H9 (cell line): Measurements from ENCODE around the gene SMLR1. TPM values are rescaled to one million over a fixed set of nuclear protein-coding genes. Genes with fewer than 3 reads are reported as not detected.

Experiments
- DNase-seq: peaks from one replicate; pipeline ENCODE4 v3.0.0-alpha.2; 2017
- H2AFZ ChIP-seq: one replicate; pipeline ENCODE4 v1.6.1; 2013; ENCODE audit warnings: mild to moderate bottlenecking, low read length, control low read depth, moderate library complexity
- H2AK5ac ChIP-seq: 2 replicates; pipeline ENCODE4 v1.6.1; 2013; ENCODE audit warnings: low read length, control low read depth, mixed read lengths; ENCODE audit not compliant: insufficient read length
- H2BK120ac ChIP-seq: one replicate; pipeline ENCODE4 v1.6.1; 2013; ENCODE audit warnings: low read depth, mild to moderate bottlenecking, low read length, control low read depth, inconsistent platforms; ENCODE audit not compliant: poor library complexity, severe bottlenecking
- H2BK12ac ChIP-seq: 2 replicates; pipeline ENCODE4 v1.6.1; 2013; ENCODE audit warnings: low read length, control low read depth, mixed read lengths, low read depth; ENCODE audit not compliant: insufficient read length
- H2BK15ac ChIP-seq: 2 replicates; pipeline ENCODE4 v1.6.1; 2013; ENCODE audit warnings: low read depth, low read length, control low read depth
- H2BK20ac ChIP-seq: one replicate; pipeline ENCODE4 v1.6.1; 2013; ENCODE audit warnings: low read depth, mild to moderate bottlenecking, low read length, control low read depth, inconsistent platforms; ENCODE audit not compliant: poor library complexity, severe bottlenecking
- H2BK5ac ChIP-seq: 2 replicates; pipeline ENCODE4 v1.6.1; 2013; ENCODE audit warnings: low read length, control low read depth, mixed read lengths; ENCODE audit not compliant: insufficient read length
- H3K14ac ChIP-seq: 2 replicates; pipeline ENCODE4 v1.6.1; 2013; ENCODE audit warnings: low read length, control low read depth; ENCODE audit not compliant: insufficient read depth
- H3K18ac ChIP-seq: 2 replicates; pipeline ENCODE4 v1.6.1; 2013; ENCODE audit warnings: low read depth, mild to moderate bottlenecking, mixed read lengths, low read length, control low read depth; ENCODE audit not compliant: insufficient read length
- H3K23ac ChIP-seq: 2 replicates; pipeline ENCODE4 v1.6.1; 2013; ENCODE audit warnings: low read length, control low read depth, mixed read lengths, low read depth; ENCODE audit not compliant: insufficient read length
- H3K23me2 ChIP-seq: 2 replicates; pipeline ENCODE4 v1.6.1; 2013; ENCODE audit warnings: low read depth, mild to moderate bottlenecking, mixed read lengths, low read length, control low read depth; ENCODE audit not compliant: insufficient read length, poor library complexity, severe bottlenecking
- H3K27ac ChIP-seq: 2 replicates; pipeline ENCODE4 v1.5.1; 2013; ENCODE audit warnings: low read length, control low read depth, mixed read lengths, low read depth; ENCODE audit not compliant: insufficient read length
- H3K27me3 ChIP-seq: 2 replicates; pipeline ENCODE4 v1.6.1; 2013; ENCODE audit warnings: low read length, control low read depth, inconsistent platforms; ENCODE audit not compliant: insufficient read depth
- H3K4ac ChIP-seq: 2 replicates; pipeline ENCODE4 v1.6.1; 2013; ENCODE audit warnings: low read depth, mild to moderate bottlenecking, control low read depth, inconsistent platforms, low read length, moderate library complexity
- H3K4me1 ChIP-seq: 2 replicates; pipeline ENCODE4 v1.6.1; 2013; ENCODE audit warnings: low read length, control low read depth, inconsistent platforms; ENCODE audit not compliant: insufficient read depth
- H3K4me2 ChIP-seq: 2 replicates; pipeline ENCODE4 v1.6.1; 2013; ENCODE audit warnings: low read length, control low read depth, mixed read lengths; ENCODE audit not compliant: insufficient read length, insufficient read depth
- H3K56ac ChIP-seq: 2 replicates; pipeline ENCODE4 v1.6.1; 2013; ENCODE audit warnings: low read depth, mild to moderate bottlenecking, mixed read lengths, low read length, control low read depth; ENCODE audit not compliant: insufficient read length
- H3K79me1 ChIP-seq: 2 replicates; pipeline ENCODE4 v1.6.1; 2013; ENCODE audit warnings: low read depth, mild to moderate bottlenecking, moderate library complexity, low read length, control low read depth, inconsistent platforms; ENCODE audit not compliant: insufficient read depth, poor library complexity, severe bottlenecking
- H3K79me2 ChIP-seq: 2 replicates; pipeline ENCODE4 v1.6.1; 2013; ENCODE audit warnings: low read length, control low read depth, inconsistent platforms; ENCODE audit not compliant: insufficient read depth
- H3K9ac ChIP-seq: 2 replicates; pipeline ENCODE4 v1.6.1; 2013; ENCODE audit warnings: low read length, control low read depth, mixed read lengths; ENCODE audit not compliant: insufficient read length; ENCODE audit errors: extremely low read depth
- H3K9me3 ChIP-seq: one replicate; pipeline ENCODE4 v1.6.1; 2013; ENCODE audit warnings: low read depth, low read length, inconsistent platforms; ENCODE audit not compliant: control insufficient read depth
- H3T11ph ChIP-seq: one replicate; pipeline ENCODE4 v1.6.1; 2013; ENCODE audit warnings: mild to moderate bottlenecking, low read length, control low read depth, inconsistent platforms
- H4K20me1 ChIP-seq: one replicate; pipeline ENCODE4 v1.6.1; 2013; ENCODE audit not compliant: control insufficient read depth, insufficient read length, insufficient read depth
- H4K5ac ChIP-seq: 2 replicates; pipeline ENCODE4 v1.6.1; 2013; ENCODE audit warnings: low read depth, mild to moderate bottlenecking, mixed read lengths, low read length, control low read depth; ENCODE audit not compliant: insufficient read length
- H4K8ac ChIP-seq: replicated peaks from 2 replicates; pipeline ENCODE4 v1.6.1; 2013; ENCODE audit warnings: low read length, control low read depth, mixed read lengths, low read depth; ENCODE audit not compliant: insufficient read length
- H4K91ac ChIP-seq: 2 replicates; pipeline ENCODE4 v1.6.1; 2013; ENCODE audit warnings: low read depth, mild to moderate bottlenecking, moderate library complexity, mixed read lengths, low read length, control low read depth; ENCODE audit not compliant: insufficient read length
- H3K27ac Mint-ChIP-seq, 3 experiments: 2 replicates in 2 of 3; 3 replicates in 1 of 3; pipeline ENCODE4 v1.8.0; 2020 to 2021; ENCODE audit warnings: mixed read lengths in 3 of 3, mild to moderate bottlenecking in 1 of 3, moderate library complexity in 1 of 3
- H3K27me3 Mint-ChIP-seq: 2 replicates; pipeline ENCODE4 v1.8.0; 2021; ENCODE audit warnings: low read depth, mild to moderate bottlenecking, moderate library complexity, mixed read lengths
- H3K36me3 Mint-ChIP-seq, 3 experiments: 2 replicates in 2 of 3; 3 replicates in 1 of 3; pipeline ENCODE4 v1.8.0; 2020 to 2021; ENCODE audit warnings: low read depth in 3 of 3, mixed read lengths in 3 of 3; ENCODE audit not compliant: insufficient read depth in 1 of 3
- H3K4me1 Mint-ChIP-seq, 2 experiments: 2 replicates each; pipeline ENCODE4 v1.8.0; 2020; ENCODE audit warnings: mixed read lengths in 2 of 2
- H3K4me3 Mint-ChIP-seq, 2 experiments: 2 replicates in 1 of 2; 3 replicates in 1 of 2; pipeline ENCODE4 v1.8.0; 2020 to 2021; ENCODE audit warnings: mild to moderate bottlenecking in 2 of 2, mixed read lengths in 2 of 2, moderate library complexity in 1 of 2
- H3K9me3 Mint-ChIP-seq, 2 experiments: 2 replicates in 1 of 2; 3 replicates in 1 of 2; pipeline ENCODE4 v1.8.0; 2020; ENCODE audit warnings: mild to moderate bottlenecking in 2 of 2, mixed read lengths in 2 of 2, moderate library complexity in 1 of 2
- WGBS: extraction: QIAGEN DNeasy Blood & Tissue Kit; methylation state at CpG from one replicate; pipeline ENCODE4 v1.1.7; 2013; ENCODE audit warnings: missing lambda C conversion rate, low lambda C conversion rate, mixed read lengths; ENCODE audit not compliant: insufficient read length; ENCODE audit errors: extremely low coverage; 5-methylcytosine and 5-hydroxymethylcytosine counted together
- total RNA-seq: library from RNA; stranded (reverse); gene quantifications from 2 replicates; pipeline ENCODE4 v1.2.1, GENCODE V29; 2021
- TF ChIP-seq, protein P1 (sequence below): fragments of 200-600 bp; sonication (generic); conservative IDR thresholded peaks from 3 replicates; pipeline ENCODE4 v1.8.0; 2021; ENCODE audit warnings: antibody characterized with exemption, mild to moderate bottlenecking

SMLR1 gene
- total RNA-seq, 1 experiment from 2014 or later: not detected

DNA sequence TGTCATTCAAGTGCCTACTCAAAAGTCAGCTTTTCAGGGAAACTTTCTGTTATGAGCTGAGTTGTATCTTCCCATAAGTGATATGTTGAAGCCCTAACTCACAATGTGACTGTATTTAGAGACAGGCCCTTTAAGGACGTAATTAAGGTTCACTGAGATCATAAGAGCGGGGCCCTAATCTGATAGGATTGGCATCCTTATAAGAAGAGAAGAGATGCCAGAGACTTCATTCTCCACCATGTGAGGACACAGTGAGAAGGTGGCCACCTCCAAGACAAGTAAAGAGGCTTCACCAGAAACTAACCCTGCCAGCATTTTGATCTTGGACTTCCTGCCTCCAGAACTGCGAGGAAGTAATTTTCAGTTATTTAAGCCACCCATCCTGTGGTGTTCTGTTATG, 12.7 kb upstream of the SMLR1 start:
- Histone ChIP-seq H3T11ph (no peak overlapping the region), H3K4me1 (no peaks in the 10 kb centered on the region), H4K20me1 (no peaks in the 10 kb centered on the region), H3K14ac (no peak overlapping the region), H3K4me2 (no peak overlapping the region), H2BK5ac (no peak overlapping the region), H3K23ac (no peak overlapping the region), H3K9ac (no peak overlapping the region), H3K27ac (no peak overlapping the region), H2AK5ac (no peak overlapping the region), H4K5ac (no peak overlapping the region), H3K79me2 (no peaks in the 10 kb centered on the region), H2BK12ac (no peak overlapping the region), H4K8ac (no peak overlapping the region), H3K79me1 (no peaks in the 10 kb centered on the region), H3K18ac (no peak overlapping the region), H2BK20ac (no peak overlapping the region), H4K91ac (no peak overlapping the region), H3K27me3 (no peaks in the 10 kb centered on the region), H3K23me2 (no peaks in the 10 kb centered on the region), H3K9me3 (no peaks in the 10 kb centered on the region), H2AFZ (no peak overlapping the region), H3K4ac (no peak overlapping the region), H2BK120ac (no peak overlapping the region), H2BK15ac (no peak overlapping the region), H3K56ac (no peak overlapping the region)
- no peak overlapping the region for H3K27ac Mint-ChIP-seq
- H3K9me3 Mint-ChIP-seq: peaks cover 3 to 9% of the 10 kb centered on the region in 2 experiments
- 0 out of 4 replicates have a peak, but pooled peaks cover 0 to 3% of the 10 kb centered on the region in 2 experiments for H3K4me1 Mint-ChIP-seq
- no peak for DNase-seq
- TF ChIP-seq, protein P1, sequence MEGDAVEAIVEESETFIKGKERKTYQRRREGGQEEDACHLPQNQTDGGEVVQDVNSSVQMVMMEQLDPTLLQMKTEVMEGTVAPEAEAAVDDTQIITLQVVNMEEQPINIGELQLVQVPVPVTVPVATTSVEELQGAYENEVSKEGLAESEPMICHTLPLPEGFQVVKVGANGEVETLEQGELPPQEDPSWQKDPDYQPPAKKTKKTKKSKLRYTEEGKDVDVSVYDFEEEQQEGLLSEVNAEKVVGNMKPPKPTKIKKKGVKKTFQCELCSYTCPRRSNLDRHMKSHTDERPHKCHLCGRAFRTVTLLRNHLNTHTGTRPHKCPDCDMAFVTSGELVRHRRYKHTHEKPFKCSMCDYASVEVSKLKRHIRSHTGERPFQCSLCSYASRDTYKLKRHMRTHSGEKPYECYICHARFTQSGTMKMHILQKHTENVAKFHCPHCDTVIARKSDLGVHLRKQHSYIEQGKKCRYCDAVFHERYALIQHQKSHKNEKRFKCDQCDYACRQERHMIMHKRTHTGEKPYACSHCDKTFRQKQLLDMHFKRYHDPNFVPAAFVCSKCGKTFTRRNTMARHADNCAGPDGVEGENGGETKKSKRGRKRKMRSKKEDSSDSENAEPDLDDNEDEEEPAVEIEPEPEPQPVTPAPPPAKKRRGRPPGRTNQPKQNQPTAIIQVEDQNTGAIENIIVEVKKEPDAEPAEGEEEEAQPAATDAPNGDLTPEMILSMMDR: no peak
- no peak overlapping the region for H3K4me3 Mint-ChIP-seq
- peaks cover 0 to 3% (median 0%) of the 10 kb centered on the region in 3 experiments; a peak in 2 of 7 replicates for H3K36me3 Mint-ChIP-seq
- no CpG with 5 or more reads among the region's 3 CpGs for WGBS
- no peaks in the 10 kb centered on the region for H3K27me3 Mint-ChIP-seq
